Left ventricle myocardium inferior (tissue), 1 donor: ENCODE measurements around the gene RBM34. TPM values are rescaled to one million over a fixed set of nuclear protein-coding genes. Genes with fewer than 3 reads are reported as not detected.

Experiments
- DNase-seq: peaks from one replicate; pipeline ENCODE4 v3.0.0-alpha.2; 2020
- H3K27ac ChIP-seq: fragments of 200-600 bp; replicated peaks from 2 replicates; pipeline ENCODE4 v1.8.0; 2021
- H3K27me3 ChIP-seq: fragments of 200-600 bp; 2 replicates; pipeline ENCODE4 v1.8.0; 2021; ENCODE audit warnings: low read depth
- H3K36me3 ChIP-seq: fragments of 200-600 bp; 2 replicates; pipeline ENCODE4 v1.8.0; 2021
- H3K4me1 ChIP-seq: fragments of 200-600 bp; 2 replicates; pipeline ENCODE4 v1.8.0; 2021
- H3K4me3 ChIP-seq: fragments of 200-600 bp; 2 replicates; pipeline ENCODE4 v1.8.0; 2021; ENCODE audit warnings: mild to moderate bottlenecking, moderate library complexity
- H3K9me3 ChIP-seq: fragments of 200-600 bp; replicated peaks from 2 replicates; pipeline ENCODE4 v1.8.0; 2021
- intact Hi-C: fragments of 100-400 bp; cut with micrococcal nuclease; formaldehyde crosslinking; loops from one replicate; pipeline ENCODE4 v1.11.0; 2022
- total RNA-seq: library from RNA; stranded (reverse); fragmentation: NEBNext Ultra II Directional; extraction: Animal tissue kit (Norgen Biotek cat#: 25700); gene quantifications from one replicate; pipeline ENCODE4 v1.2.1, GENCODE V29; 2021
- TF ChIP-seq, protein P1 (sequence below): fragments of 200-600 bp; IDR thresholded peaks from 2 replicates; pipeline ENCODE4 v1.8.0; 2021; ENCODE audit warnings: antibody characterized with exemption, mild to moderate bottlenecking, borderline replicate concordance
- donor health status: DM: no; HTN: yes; CAD: no; lungs with severe emphysema.

RBM34 gene
- total RNA-seq, 1 donor from 2014 or later: 55.6 TPM

DNA sequence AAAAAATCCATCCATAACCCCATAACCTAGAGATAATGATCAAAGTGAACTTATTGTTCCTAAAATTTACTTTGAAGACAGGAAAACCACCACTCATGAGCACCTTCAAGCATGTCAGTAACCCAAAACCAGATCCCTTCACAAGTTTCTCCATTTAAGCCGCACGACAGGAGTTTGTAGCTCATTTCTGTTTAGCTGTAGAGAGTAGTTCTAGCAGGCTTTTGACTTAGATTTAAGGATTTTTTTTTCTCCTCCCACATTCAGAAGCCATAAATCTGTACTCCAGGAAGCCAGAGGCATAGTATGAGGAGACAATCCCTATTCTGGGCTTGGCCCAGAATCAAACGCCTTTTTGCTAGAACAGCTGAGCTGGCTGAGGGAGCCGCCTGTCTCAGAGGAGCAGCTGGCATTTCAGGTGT is 58.0 kb downstream of the RBM34 start:
- H3K27ac ChIP-seq: no peak overlapping the region
- H3K4me1 ChIP-seq: peaks cover 8% of the 10 kb centered on the region
- TF ChIP-seq, protein P1, sequence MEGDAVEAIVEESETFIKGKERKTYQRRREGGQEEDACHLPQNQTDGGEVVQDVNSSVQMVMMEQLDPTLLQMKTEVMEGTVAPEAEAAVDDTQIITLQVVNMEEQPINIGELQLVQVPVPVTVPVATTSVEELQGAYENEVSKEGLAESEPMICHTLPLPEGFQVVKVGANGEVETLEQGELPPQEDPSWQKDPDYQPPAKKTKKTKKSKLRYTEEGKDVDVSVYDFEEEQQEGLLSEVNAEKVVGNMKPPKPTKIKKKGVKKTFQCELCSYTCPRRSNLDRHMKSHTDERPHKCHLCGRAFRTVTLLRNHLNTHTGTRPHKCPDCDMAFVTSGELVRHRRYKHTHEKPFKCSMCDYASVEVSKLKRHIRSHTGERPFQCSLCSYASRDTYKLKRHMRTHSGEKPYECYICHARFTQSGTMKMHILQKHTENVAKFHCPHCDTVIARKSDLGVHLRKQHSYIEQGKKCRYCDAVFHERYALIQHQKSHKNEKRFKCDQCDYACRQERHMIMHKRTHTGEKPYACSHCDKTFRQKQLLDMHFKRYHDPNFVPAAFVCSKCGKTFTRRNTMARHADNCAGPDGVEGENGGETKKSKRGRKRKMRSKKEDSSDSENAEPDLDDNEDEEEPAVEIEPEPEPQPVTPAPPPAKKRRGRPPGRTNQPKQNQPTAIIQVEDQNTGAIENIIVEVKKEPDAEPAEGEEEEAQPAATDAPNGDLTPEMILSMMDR: no peak
- no peaks in the 10 kb centered on the region for H3K9me3 ChIP-seq
- no peak overlapping the region for H3K4me3 ChIP-seq
- no peaks in the 10 kb centered on the region for H3K27me3 ChIP-seq
- intact Hi-C loops: loop anchor here (10.0 kb wide), 1 partner anchor 312 kb away; no protein-coding TSS in a partner anchor
- DNase-seq: no peak
- peaks cover 4% of the 10 kb centered on the region for H3K36me3 ChIP-seq

DNA sequence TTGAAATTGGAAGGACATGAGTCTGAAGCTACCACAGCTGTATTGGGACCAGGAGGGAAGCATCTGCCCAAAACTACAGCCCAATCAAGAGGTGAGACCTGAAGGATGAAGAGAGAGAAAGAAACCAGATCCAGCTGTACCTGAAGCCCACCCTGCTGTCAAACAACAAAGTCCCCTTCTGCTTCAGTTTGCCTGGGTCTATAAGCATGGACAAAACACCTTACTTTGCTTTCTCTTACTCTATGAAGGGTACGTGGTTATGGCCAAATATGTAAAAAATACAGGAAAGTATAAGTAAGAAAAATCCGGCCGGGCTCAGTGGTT is 58.8 kb downstream of the RBM34 start:
- no peaks in the 10 kb centered on the region for H3K36me3 ChIP-seq
- intact Hi-C loops: loop anchor here (10.0 kb wide), 1 partner anchor 313 kb away; no protein-coding TSS in a partner anchor
- DNase-seq: no peak
- H3K4me3 ChIP-seq: no peak overlapping the region
- H3K9me3 ChIP-seq: no peaks in the 10 kb centered on the region
- no peak overlapping the region for H3K27ac ChIP-seq
- no peaks in the 10 kb centered on the region for H3K27me3 ChIP-seq
- peaks cover 8% of the 10 kb centered on the region for H3K4me1 ChIP-seq
- TF ChIP-seq, protein P1: no peak

DNA sequence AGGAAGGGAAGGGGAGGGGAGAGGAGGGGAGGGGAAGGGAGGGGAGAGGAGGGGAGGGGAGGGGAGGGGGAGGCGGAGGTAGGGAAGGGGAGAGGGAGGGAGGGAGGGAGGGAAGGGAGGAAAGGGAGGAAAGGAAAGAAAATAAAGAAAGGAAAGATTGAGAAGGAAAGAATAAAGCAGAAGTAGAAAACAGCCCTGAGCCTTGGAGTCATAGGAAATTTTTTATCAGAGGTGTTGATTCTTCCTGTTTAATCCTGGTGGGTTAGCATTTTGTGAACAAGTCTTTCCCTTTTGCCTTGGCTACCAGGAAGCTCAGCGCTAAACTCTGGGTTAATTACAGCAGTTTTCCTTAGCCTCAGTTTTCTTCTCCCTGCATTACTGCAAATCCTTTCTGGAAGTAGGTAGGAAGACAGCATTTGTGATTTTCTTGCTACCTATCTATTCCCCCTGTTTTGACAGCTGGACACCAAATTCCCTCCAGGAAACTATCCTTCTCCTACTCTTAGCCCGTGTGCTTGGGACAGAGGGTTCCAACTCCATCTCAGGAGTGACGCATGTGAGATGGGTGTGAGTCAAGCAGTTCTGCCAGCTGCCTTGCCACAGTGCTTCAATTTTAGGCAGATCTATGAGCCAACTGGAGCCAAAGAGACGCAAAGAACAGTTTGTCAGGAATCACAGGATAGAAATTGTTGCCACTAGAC is 59.3 kb downstream of the RBM34 start:
- no peak for DNase-seq
- Histone ChIP-seq H3K27ac (no peak overlapping the region), H3K4me3 (no peak overlapping the region), H3K36me3 (no peaks in the 10 kb centered on the region), H3K9me3 (no peaks in the 10 kb centered on the region), H3K4me1 (peaks cover 8% of the 10 kb centered on the region), H3K27me3 (no peaks in the 10 kb centered on the region)
- intact Hi-C loops: loop anchor here (10.0 kb wide), 1 partner anchor 313 kb away; no protein-coding TSS in a partner anchor
- TF ChIP-seq, protein P1: no peak

DNA sequence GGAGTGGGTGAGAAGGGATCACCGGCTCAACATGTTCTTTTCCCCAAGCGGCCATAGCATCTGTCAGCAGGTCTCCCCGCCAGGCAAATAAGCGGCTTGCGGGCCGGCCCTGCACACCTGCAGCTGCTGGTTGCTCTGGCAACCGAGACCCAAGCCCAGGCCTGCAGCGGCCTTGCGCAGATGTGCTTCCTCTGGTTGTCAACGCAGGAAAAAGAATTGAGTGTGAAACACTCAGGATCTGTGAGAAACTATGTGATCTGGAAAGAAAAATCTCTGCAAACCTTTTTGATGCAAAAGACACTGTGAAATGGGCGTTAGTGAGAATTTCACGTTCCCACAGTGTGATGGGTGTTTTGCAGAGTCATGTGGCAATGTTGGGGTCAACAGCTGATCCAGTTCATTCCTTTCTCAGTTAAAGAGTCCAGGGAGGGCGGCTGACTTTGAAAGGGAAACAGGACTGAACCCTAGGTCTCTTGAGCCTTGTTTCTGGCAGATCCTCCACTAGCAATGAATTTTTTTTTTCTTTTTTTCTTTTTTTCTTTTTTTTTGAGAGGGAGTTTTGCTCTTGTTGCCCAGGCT is 60.8 kb downstream of the RBM34 start:
- DNase-seq: no peak
- intact Hi-C loops: loop anchor here (10.0 kb wide), 1 partner anchor 315 kb away; no protein-coding TSS in a partner anchor
- H3K27ac ChIP-seq: peak overlapping the region; percentile 21
- TF ChIP-seq, protein P1: no peak
- H3K4me3 ChIP-seq: no peak overlapping the region
- peaks cover 8% of the 10 kb centered on the region for H3K4me1 ChIP-seq
- no peaks in the 10 kb centered on the region for H3K27me3 ChIP-seq
- no peaks in the 10 kb centered on the region for H3K36me3 ChIP-seq
- H3K9me3 ChIP-seq: no peaks in the 10 kb centered on the region

DNA sequence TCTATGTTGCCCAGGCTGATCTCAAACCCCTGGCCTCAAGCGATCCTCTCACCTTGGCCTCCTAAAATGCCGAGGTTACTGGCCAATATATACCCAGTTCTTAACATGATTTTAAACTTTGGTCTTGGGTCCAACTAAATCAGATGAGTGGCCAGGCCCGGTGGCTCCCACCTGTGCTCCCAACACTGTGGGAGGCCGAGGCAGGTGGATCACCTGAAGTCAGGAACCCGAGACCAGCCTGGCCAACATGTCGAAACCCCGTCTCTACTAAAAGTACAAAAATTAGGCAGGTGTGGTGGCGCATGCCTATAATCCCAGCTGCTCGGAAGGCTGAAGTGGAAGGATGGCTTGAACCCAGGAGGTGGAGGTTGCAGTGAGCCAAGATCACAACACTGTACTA is 62.1 kb downstream of the RBM34 start:
- DNase-seq: no peak

More for the DNA sequence above, 62.1 kb downstream of the RBM34 start:
- no peak overlapping the region for H3K27ac ChIP-seq
- no peaks in the 10 kb centered on the region for H3K9me3 ChIP-seq
- H3K36me3 ChIP-seq: no peaks in the 10 kb centered on the region
- TF ChIP-seq, protein P1: no peak
- no peaks in the 10 kb centered on the region for H3K27me3 ChIP-seq
- intact Hi-C loops: no loop called here
- H3K4me3 ChIP-seq: no peak overlapping the region
- H3K4me1 ChIP-seq: peaks cover 4% of the 10 kb centered on the region
